Left colon (tissue), 2 donors: ENCODE measurements around the gene RIC8B. TPM values are rescaled to one million over a fixed set of nuclear protein-coding genes. Genes with fewer than 3 reads are reported as not detected.

ENCODE experiments used
- ATAC-seq: fragments of 200-7000 bp; cut with Tn5 transposase; one replicate; pipeline ENCODE4 v1.9.1; 2020; ENCODE audit warnings: mild to moderate bottlenecking, moderate library complexity
- DNase-seq, 2 donors: peaks; one replicate each; pipeline ENCODE4 v3.0.0-alpha.2; 2020
- intact Hi-C, 2 donors: fragments of 100-400 bp; cut with DNase I in 1 of 2; cut with micrococcal nuclease in 1 of 2; formaldehyde crosslinking; loops; one replicate each; pipeline versions ENCODE4 v1.11.2 to v1.14.0; 2022; cut with DNase I, micrococcal nuclease
- total RNA-seq, 2 donors: library from RNA; stranded (reverse); fragmentation: NEBNext Ultra II Directional; extraction: Animal tissue kit (Norgen Biotek cat#: 25700); gene quantifications; one replicate each; pipeline ENCODE4 v1.2.1, GENCODE V29; 2021
- donor health status: DM: no; HTN: no; CAD: no.
- donor health status: DM: yes; HTN: yes; CAD: no.

Gene RIC8B
- total RNA-seq, 2 donors from 2014 or later, result 12.7 to 15.6 TPM

DNA sequence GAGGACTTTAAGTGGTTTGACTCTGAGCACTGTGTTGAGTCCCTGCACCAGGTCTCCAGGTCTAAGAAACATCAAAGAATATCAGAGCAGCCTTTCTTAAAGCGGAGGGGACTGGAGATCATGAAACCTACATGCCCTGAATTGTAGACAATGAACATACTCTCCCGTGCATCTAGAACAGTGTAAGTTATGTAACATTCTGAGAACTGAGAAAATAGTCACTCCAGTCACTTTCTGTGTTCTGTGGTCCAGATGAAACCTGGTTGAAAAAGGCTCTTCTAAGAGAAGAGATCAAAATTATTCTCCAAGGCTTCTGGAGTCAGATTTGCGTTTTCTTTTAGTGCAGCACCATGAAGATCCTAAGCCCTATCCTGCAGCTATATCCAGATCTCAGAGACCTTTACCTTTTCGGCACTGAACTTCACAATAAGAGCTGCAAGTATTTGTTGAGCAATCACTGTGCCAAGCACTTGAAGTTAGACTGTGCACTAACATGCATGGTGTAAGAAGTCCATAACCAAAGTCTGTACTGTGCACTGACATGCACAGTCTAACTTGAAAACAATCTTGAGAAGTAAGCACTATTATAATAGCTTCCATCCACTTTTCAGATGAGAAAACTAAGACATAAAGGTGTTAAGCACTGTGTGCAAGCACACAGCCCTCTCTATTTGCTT lies 115.6 kb downstream of the RIC8B start:
- ATAC-seq (no peak), DNase-seq (no peak)
- intact Hi-C loops, result no loop called here

DNA sequence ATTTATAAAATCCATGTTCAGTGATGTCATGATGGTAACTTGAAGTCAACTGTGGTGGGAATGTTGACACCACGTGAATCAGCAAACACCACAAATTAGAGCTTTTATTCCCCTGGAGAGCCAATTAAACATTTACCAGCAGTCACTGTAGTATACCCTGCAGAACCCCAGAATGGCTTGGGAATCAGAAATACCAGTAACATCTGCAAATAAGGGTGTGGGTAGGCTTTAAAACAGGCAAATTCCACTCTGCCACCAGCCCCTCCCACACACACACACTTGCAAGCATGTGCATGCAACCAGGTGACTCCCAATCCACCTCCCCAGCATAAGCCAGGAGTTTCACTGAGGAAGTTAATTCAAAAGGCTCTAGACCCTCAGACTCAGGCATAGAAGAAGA lies 117.6 kb downstream of the RIC8B start:
- ATAC-seq (peak; percentile 96), DNase-seq (peak; percentile 59 to 77)
- intact Hi-C loops, result no loop called here

DNA sequence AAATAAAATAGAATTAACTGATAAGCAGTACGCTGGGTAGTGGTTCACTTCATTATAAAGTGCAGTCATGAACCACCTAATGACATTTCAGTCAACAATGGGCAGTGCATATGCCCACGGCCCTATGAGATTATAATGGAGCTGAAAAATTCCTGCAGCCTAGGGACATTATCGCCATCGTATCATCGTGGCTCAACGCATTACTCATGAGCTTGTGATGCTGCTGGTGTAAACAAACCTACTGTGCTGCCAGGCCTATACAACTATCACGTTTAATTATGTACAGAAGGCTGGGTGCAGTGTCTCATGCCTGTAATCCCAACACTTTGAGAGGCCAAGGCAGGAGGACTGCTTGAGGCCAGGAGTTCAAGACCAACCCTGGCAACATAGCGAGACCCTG lies 119.0 kb downstream of the RIC8B start:
- DNase-seq (no peak), ATAC-seq (no peak)
- intact Hi-C loops, result no loop called here

DNA sequence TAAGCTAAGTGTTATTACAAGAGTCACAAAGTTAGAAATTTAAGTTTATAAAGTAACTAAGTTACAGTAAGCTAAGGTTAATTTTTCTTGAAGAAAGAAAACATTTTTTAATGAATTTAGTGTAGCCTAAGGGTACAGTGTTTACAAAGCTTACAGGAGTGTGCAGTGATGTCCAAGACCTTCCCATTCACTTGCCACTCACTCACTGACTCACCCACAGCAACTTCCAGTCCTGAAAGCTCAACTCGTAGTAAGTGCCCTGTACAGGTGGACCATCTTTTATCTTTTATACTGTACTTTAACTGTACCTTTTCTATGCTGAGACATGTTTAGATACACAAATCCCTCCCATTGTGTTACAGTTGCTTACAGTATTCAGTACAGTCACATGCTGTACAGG lies 120.3 kb downstream of the RIC8B start:
- ATAC-seq, result no peak
- intact Hi-C loops, result no loop called here
- DNase-seq, result no peak

DNA sequence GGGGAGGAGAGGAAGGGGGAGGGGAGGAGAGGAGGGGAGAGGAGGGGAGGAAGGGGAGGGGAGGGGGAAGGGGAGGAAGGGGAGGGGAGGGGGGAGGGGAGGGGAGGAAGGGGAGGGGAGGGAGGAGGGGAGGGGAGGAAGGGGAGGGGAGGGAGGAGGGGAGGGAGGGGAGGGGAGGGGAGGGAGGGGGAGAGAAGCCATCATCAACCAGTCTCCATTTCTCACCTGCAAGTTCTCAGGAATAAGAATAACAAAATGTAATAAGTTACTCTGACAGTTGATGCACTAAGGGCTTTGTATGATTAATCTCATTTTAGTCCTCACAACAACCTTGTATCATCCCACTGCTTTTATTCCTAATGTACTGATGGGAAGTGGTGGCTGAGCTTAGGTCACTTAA lies 122.1 kb downstream of the RIC8B start:
- intact Hi-C loops, result no loop called here

DNA sequence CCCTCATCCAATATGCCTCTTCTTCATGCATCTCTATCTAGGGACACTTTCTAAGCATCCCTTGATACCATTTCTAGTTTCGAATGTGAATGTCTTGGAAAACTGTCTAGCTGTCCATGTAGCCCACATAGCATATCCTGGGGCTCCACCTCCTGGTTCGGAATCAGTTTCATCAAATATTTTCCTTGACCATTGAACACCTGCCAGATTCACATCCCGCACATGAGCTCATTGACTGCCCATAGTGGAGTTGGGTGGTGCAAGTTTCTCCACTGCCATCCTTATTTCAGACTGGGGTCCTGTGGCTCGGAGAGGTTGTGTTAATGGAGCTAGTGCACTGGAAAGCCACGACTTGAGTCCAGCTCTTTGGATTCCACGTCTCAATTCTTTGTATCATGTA lies 122.6 kb downstream of the RIC8B start:
- no peak for ATAC-seq
- intact Hi-C loops, result no loop called here
- no peak for DNase-seq

More for the DNA sequence above, 122.1 kb downstream of the RIC8B start:
- ATAC-seq (no peak), DNase-seq (no peak)

DNA sequence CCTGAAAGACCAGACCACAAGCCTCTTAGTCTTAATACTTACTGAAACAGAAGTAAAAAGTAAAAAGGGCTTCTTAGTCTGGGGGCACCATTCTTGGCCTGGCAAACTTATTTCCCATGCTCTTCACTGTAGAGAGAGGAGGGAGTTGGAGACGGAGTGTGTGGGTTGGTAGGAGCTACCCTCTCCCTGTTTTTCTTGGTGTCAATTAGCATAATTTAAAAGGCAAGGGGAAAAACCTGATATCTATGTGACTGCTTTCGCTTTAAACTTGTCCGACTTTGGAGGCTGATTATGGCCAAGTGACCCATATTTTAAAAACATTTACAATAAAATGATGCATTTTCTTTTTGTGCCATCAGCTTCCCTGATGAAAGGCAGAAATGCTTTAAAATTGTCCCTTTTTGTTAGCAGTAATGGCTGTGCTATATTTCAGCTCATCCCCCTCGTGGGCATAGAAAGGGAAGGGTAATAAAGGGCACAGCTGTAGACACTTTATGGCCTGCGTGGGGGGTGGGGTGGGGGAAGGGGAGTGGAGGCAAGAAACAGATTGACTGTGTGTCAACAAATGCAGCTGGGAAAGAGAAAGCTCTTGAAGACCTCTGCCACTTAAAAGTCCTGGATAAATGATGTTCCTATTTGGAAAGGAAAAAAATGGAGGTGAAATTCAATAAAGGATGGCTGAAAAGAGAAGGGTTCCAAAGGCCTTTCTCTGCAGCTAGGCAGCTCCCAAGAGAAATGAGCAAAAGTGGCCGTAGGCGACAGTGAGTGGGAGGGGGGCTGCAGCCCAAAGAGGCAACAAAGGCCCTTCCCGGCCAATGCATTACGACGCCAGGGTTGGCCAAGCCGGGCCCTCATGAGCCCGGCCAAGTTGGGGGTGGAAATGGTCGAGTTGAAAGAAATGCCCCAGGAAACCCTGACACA lies 123.8 kb downstream of the RIC8B start:
- DNase-seq, result peak in 1 of 2 donors; percentile 40
- ATAC-seq, result peak; percentile 76
- intact Hi-C loops, result no loop called here

DNA sequence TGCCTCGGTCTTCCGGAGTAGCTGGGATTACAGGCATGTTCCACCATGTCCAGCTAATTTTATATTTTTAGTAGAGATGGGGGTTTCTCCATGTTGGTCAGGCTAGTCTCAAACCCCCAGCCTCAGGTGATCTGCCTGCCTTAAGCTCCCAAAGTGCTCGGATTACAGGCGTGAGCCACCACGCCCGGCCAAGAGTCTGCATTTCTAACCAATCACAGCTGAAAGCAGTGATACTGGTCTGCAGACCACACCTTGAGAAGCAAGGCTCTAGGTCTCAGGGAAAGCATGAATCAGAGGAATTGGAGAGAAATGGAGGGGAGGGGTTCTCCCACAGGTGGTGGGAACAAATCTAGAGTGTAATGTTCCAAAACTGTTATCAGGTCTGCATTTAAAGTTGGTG lies 126.1 kb downstream of the RIC8B start:
- intact Hi-C loops, result no loop called here
- no peak for DNase-seq
- ATAC-seq, result no peak

DNA sequence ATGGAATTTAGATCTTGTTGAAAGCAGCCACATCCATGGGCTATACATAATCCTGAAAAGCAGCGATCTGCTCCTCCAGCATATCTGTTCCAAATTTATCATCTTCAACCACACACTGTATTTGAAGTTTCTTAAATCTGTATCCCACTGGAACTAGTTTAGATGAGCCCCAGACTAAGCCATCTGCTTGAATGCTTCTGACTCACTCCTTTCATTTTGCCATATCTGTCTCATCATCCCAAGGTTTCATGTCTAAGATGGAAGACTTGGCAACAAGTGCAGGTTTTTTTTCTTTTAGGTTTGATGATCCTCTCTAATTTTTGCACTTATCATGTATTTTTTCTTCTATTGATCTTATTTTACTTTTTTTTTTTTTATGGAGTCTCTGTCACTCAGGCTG lies 126.8 kb downstream of the RIC8B start:
- DNase-seq (no peak), ATAC-seq (no peak)
- intact Hi-C loops, result no loop called here

DNA sequence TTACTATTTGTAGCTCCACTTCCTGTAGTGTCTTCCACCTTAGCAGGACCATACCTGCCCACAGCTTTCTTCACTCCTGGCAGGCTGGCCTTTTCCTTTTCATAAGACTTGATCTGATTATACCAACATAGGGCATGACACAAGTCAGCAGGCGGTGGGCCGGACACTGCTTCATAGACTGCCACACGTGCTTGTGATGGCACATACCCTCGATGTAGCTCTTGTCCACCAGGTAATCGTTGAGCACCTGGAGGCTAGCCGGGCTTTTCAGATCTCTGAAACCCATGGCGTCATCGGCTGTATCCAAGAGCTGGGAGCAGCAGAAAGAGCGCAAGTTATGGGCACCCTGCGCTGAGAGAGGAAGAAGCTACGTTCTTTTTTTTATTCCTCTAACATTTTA lies 127.6 kb downstream of the RIC8B start:
- DNase-seq, result no peak
- intact Hi-C loops, result no loop called here
- ATAC-seq, result no peak

DNA sequence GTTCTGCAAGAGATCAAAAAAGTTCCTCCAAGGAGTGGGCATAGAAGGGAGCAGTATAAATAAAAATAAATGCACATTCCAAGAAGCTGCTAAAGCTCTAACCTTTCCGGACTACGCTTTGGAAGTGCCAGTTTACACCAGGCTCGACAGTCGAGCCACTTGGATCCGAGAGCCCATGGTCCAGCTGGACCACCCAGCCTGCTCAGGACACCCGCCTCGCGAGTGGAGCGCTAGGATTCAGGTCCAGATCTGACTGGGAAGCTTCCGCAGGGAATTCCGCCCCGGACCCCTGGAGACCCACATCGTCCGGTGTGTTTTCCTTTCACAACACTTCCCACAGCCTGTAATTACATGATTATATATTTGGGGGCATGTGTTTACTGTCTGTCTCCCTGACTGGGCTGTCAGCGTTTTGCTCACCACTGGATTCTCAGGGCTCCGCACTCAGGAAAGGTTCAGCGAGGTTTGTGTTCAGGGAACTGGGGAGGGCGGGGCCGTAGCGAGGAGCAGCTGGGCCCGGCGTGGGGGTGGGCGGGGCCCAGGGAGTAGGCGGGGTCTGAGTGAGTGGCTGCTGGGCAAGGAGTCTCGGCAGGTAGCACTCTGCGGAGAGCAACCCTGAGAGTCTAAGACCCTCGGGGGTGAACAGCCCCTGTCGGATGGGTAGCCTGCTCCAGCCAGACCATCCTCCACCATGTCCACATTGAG lies 128.9 kb downstream of the RIC8B start:
- intact Hi-C loops, result no loop called here
- peak; percentile 100 for ATAC-seq
- peak; percentile 86 to 93 for DNase-seq

DNA sequence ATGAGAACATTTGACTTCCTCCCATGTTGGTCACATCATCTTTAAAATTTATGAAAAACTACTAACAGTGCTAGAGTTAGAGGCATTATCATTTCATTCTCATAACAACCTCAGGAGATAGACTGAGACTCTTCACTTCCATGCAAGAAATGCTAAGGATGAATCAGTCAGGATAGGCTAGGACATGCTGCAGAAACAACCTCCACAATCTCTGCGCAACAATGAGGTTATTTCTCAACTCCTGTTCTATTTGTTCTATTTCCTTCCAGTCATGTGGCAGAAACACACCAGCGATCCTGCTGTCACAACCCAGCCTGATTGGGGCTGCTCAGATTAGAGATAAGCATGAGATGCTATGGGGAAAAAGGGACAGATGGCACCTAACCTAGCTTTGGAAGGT lies 132.2 kb downstream of the RIC8B start:
- DNase-seq (no peak), ATAC-seq (no peak)
- intact Hi-C loops, result no loop called here

DNA sequence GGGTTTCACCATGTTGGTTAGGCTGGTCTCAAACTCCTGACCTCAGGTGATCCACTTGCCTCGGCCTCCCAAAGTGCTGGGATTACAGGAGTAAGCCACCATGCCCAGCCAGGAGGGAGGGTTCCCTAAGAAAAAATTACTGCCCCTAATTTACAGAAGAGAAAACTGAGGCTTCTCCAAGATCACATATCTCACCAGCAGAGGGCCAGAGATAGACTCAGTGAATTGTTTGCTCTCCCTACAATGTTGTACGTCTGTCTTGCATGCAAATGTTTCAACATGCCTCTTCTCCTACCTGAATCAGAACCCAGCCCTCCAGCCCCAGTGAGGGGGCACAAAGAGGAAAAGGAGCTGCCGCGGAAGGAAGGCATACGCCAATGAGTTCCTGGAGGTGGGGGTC lies 132.9 kb downstream of the RIC8B start:
- ATAC-seq, result no peak
- intact Hi-C loops, result no loop called here
- DNase-seq, result no peak

DNA sequence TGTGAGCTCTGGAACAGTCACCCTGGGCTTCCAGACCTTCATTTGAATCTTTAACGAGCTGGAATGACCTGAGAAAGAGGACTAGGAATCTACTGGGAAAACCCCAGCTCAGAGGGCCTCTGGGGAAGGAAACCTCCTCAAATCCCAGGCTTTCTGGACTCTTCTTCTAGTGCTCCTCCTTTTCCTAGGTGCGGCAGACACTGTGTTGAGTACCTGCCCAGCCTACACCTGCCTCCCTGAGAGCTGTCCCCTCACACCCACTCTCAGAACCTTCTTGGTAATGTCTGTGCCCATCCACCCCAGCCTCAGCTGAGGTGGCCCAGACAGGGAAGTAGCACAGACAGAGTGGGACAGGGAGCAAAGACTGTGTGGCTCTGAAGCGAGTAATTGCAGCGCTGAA lies 133.4 kb downstream of the RIC8B start:
- intact Hi-C loops, result no loop called here
- DNase-seq, result no peak
- no peak for ATAC-seq

DNA sequence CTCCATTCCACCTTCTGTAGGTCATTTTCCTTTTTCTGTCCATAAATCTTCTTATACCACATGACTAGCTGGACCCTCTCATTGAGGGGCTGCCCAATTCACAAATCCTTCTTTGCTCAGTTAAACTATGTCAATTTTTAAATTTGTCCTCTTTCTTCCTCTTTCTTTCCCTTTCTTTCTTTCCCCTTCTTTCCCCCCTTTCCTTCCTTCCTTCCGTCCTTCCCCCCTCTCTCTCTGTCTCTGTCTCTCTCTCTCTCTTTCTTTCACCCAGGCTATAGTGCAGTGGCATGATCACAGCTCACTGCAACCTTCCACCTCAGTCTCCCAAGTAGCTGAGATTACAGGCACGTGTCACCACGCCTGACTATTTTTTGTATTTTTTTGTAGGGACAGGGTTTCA lies 134.1 kb downstream of the RIC8B start:
- intact Hi-C loops, result no loop called here
- DNase-seq, result no peak
- no peak for ATAC-seq

DNA sequence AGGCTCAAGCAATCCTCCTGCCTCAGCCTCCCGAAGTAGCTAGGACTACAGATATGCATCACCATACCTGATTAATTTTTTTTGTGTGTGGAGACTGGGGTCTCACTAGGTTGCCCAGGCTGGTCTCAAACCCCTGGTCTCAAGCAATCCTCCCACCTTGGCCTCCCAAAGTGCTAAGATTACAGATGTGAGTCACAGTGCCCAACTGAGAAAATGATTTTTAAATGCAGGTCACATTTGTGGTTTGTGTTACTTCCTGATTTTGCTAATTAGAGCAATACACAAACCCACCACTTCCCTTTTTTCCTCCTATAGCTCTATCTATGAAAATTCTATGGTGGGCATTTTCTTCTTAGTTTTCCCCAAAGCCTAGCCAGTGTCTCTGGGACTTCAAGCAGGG lies 135.7 kb downstream of the RIC8B start:
- ATAC-seq (no peak), DNase-seq (no peak)
- intact Hi-C loops, result no loop called here

DNA sequence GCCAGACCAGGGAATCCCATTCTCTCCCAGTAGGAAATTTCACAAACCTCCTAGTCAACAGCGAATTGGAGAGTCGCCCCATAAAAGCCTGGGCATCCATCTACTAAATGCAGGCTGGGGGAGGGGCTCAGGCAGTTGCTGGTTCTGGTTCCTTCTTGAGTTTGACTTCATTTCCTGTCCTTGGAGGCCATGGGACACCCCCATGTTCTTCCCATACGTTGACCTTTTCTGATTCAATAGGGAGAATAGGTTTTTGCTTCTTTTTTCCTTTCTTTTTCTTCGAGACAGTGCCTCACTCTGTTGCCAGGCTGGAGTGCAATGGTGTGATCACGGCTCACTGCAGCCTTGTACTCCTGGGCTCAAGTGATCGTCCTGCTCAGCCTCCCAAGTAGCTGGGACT lies 137.1 kb downstream of the RIC8B start:
- no peak for DNase-seq
- ATAC-seq, result no peak
- intact Hi-C loops, result no loop called here

DNA sequence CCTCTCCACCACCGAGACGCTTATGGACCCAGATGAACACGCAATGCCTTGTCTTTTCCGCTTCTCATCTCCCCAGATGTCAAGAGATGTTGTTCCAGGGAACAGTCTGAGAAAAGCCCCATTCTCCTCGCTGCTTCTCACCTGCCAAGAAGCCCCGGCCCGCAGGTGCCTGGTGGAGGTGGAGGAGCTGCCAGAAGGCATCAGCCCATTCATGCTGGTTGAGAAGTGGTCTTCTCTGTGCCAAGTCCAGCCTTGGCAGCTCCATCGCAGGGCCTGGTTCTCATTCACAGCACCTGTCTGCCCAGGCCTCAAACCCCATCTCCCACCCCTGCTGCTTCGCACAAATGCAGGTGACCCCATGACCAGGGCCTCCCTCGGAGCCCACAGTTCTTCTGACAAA lies 139.0 kb downstream of the RIC8B start:
- DNase-seq, result no peak
- ATAC-seq, result no peak
- intact Hi-C loops, result no loop called here

DNA sequence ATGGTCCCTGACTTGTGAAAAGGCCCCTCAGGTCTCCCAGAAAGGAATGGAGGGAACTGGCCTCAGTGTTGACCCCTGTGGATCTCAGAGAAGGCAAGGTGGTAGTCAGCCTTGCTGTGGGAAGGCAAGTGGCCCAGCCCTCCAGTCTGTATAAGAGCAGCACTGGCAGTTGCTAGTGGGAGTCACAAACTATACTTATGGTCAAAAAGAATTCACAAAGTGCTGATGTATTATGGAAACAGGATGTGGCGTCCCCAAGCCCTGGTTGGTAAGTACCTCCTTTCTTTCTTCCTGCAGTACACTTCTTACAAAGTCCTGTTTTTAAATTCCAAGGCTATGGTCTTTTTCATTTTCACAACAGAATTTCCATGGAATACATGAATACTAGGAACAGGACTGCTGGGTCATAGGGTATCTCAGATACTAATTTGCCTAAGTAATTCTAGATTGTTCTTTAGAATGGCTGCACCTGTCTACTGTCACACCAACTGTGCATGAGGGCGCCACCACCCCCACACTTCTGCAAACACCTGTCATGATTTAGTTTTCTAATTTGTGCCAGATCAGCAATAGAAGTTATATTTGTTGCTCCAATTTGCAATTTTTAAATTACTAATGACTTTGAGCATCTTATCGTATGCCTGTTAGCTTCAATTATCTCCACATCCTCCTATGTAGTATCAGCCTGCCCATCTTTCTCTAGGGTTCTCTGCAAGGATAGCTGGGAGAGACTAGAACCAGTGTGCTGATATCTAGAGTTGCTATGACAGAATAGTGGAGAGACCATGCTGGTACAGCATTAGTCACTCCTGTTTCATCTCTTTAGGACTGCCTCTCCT lies 140.5 kb downstream of the RIC8B start:
- no peak for ATAC-seq
- intact Hi-C loops, result no loop called here
- no peak for DNase-seq
